Erythroblast (primary cell): ENCODE data around the gene CRIP1.

ENCODE experiments used
- GATA1 ChIP-seq: IDR thresholded peaks from 2 replicates; pipeline ENCODE4 v1.6.1; 2011; ENCODE audit warnings: low read depth, mild to moderate bottlenecking, control low read depth, low read length, moderate library complexity
- POLR2A ChIP-seq: IDR thresholded peaks from 2 replicates; pipeline ENCODE4 v1.6.1; 2011; ENCODE audit warnings: mild to moderate bottlenecking, low read length

- TF ChIP-seq POLR2A (no peak), GATA1 (no peak)
Measured at GRCh38 chr14:105508601-105509000, 21.9 kb downstream of the CRIP1 start.
